ENCODE data around the gene TMEM120A.

DNA sequence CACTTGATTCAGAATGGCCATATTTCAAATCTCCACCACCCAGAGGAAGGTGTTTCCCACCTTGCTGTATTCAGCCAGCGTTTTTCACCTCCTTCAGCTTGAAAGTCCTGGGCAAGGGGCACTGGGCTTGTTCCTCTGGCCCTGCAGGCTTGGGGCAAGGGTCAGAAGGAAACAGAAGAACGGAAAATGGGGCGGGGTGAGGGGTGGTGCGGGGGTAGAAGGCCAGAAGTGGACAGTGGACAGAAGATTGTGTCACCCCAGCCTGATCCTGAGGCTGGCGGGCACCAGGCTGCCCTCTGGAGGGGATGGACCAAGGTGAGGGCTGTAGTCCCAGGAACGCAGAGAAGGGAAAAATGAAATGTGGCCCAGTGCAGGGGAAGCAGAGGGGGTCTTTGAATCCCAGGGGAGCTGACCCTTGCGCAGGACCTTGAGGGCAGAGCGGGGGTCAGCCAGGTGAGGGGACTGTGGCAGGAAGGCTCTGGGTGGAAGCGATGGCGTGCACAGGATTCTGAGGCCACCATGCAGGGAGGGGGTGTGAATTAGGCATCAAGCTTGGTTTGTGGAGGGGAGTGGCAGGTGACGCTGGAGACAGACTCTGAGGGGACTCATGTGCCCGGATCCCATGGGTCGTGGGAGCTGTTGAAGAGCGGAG lies 23.0 kb downstream of the TMEM120A start:
- TF ChIP-seq SUZ12 (IDR thresholded peaks at IDR 0.05; ENCODE audit: extremely low read depth, insufficient read depth, insufficient read length) (no peak), YY1 (IDR thresholded peaks at IDR 0.05; ENCODE audit: insufficient read depth, insufficient read length) (no peak)
